ENCODE results near the gene TMEM225B.
"Not testable (repeated sequence)": the region's sequence is repeated elsewhere in the genome, so short reads cannot be mapped to it uniquely, and the experiment has no call there.

The TMEM225B gene

GRCh38 chr7:99628471-99629465, 30.7 kb downstream of the TMEM225B start:
- TF ChIP-seq, protein P1, sequence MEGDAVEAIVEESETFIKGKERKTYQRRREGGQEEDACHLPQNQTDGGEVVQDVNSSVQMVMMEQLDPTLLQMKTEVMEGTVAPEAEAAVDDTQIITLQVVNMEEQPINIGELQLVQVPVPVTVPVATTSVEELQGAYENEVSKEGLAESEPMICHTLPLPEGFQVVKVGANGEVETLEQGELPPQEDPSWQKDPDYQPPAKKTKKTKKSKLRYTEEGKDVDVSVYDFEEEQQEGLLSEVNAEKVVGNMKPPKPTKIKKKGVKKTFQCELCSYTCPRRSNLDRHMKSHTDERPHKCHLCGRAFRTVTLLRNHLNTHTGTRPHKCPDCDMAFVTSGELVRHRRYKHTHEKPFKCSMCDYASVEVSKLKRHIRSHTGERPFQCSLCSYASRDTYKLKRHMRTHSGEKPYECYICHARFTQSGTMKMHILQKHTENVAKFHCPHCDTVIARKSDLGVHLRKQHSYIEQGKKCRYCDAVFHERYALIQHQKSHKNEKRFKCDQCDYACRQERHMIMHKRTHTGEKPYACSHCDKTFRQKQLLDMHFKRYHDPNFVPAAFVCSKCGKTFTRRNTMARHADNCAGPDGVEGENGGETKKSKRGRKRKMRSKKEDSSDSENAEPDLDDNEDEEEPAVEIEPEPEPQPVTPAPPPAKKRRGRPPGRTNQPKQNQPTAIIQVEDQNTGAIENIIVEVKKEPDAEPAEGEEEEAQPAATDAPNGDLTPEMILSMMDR (IDR thresholded peaks at IDR 0.05; ENCODE audit: borderline replicate concordance, insufficient read depth, low read depth, low read length): no peak
- no peak overlapping the region for H3K4me3 ChIP-seq (ENCODE audit: low read depth, low read length)

DNA sequence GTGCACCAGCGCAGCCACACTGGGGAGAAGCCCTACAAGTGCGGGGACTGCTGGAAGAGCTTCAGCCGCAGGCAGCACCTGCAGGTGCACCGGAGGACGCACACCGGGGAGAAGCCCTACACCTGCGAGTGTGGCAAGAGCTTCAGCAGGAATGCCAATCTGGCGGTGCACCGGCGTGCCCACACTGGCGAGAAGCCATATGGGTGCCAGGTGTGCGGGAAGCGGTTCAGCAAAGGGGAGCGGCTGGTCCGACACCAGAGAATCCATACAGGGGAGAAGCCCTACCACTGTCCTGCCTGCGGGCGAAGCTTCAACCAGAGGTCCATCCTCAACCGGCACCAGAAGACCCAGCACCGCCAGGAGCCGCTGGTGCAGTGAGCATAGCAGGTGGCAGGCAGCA, 31.6 kb downstream of the TMEM225B start:
- H3K4me3 ChIP-seq (ENCODE audit: low read depth, low read length): no peak overlapping the region
- TF ChIP-seq, protein P1 (IDR thresholded peaks at IDR 0.05; ENCODE audit: borderline replicate concordance, insufficient read depth, low read depth, low read length): no peak

GRCh38 chr7:99631295-99632109, 33.4 kb downstream of the TMEM225B start:
- TF ChIP-seq, protein P1 (IDR thresholded peaks at IDR 0.05; ENCODE audit: borderline replicate concordance, insufficient read depth, low read depth, low read length): no peak

GRCh38 chr7:99637414-99637813, 39.3 kb downstream of the TMEM225B start:
- not testable (repeated sequence) for H3K4me3 ChIP-seq (ENCODE audit: low read depth, low read length)

More at GRCh38 chr7:99631295-99632109, 33.4 kb downstream of the TMEM225B start:
- H3K4me3 ChIP-seq (ENCODE audit: low read depth, low read length): no peak overlapping the region

- no peak overlapping the region for H3K4me3 ChIP-seq (ENCODE audit: low read depth, low read length)
- TF ChIP-seq, protein P1 (IDR thresholded peaks at IDR 0.05; ENCODE audit: borderline replicate concordance, insufficient read depth, low read depth, low read length): no peak
Observed at GRCh38 chr7:99638731-99639130, 40.7 kb downstream of the TMEM225B start.

DNA sequence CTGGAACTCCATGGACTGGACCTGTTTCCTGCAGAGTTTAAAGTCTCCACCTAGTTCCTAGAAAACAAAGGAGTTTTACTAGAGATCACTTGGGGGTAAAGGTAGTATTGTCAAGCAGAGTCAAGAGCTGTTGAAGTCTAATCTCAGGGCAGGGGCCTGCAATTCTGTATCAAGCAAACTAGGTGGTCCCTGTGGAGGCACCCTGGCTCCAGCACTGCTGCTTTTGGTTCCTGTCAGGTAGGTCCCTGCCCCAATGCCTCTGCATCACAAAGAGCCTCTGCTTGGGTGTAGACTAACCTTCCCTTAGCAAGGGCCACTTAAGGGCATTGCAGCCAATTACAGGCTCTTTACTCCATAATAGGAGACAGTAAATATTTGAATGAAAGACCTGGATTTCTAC, 41.2 kb downstream of the TMEM225B start:
- no peak overlapping the region for H3K4me3 ChIP-seq (ENCODE audit: low read depth, low read length)
- TF ChIP-seq, protein P1 (IDR thresholded peaks at IDR 0.05; ENCODE audit: borderline replicate concordance, insufficient read depth, low read depth, low read length): no peak

DNA sequence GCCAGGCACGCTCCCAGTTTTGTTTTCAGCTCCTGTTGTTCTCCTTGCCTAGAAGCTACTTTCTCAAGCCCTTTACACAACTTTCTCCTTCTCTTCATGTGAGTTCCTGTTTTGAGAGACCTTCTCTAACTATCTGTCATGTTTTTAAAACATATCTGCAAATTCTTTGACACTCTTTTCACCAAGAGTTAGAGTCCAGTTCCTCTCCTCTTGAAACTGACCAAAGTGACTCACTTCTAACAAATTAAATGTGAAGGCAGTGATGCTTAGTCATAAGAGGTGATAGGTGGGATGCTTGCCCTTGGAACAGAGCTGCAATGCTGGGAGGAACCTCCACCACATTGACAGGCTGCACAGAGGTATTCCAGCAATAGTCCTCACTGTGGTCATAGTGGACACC, 44.0 kb downstream of the TMEM225B start:
- TF ChIP-seq, protein P1 (IDR thresholded peaks at IDR 0.05; ENCODE audit: borderline replicate concordance, insufficient read depth, low read depth, low read length): no peak
- H3K4me3 ChIP-seq (ENCODE audit: low read depth, low read length): no peak overlapping the region

All from GM12875 (cell line).